ENCODE data around the gene OSBPL5.

The OSBPL5 gene

DNA sequence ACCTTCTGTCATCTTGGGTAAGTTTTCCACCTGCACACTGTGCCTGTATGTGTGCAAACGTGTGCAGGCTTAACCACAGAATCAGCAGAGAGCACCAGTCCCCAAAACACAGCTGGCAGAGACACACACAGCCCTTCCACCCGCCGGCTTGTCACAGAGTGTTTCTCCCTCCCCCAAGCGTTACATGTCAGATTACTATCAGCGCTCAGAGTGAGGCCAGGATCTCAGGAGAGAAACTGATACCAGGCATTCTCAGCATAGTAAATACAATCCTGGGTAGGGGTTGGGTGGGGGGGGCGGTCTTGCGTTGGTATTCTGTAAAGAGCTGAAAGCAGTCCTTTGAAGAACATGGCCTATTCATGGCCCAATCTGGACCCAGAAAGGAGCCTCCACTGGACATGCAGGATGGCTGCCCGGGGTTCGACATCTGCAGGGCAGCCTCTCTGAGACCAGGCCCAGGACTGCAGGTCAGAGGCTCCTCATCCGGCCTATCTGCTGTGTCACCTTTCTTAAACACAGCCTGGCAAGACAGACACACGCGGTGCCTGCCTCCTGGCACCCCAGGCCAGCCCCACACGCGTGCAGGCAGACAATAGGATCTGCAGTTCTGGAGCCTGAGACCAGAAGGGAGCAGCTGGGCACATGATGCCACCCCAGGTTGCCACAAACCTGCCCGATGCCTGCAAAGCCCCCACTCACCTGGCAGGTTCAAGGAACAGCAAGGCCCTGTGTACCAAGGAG is 1.7 kb downstream of the OSBPL5 start:
- DNase-seq (ENCODE audit: low read depth in 2 of 2) = no peak

DNA sequence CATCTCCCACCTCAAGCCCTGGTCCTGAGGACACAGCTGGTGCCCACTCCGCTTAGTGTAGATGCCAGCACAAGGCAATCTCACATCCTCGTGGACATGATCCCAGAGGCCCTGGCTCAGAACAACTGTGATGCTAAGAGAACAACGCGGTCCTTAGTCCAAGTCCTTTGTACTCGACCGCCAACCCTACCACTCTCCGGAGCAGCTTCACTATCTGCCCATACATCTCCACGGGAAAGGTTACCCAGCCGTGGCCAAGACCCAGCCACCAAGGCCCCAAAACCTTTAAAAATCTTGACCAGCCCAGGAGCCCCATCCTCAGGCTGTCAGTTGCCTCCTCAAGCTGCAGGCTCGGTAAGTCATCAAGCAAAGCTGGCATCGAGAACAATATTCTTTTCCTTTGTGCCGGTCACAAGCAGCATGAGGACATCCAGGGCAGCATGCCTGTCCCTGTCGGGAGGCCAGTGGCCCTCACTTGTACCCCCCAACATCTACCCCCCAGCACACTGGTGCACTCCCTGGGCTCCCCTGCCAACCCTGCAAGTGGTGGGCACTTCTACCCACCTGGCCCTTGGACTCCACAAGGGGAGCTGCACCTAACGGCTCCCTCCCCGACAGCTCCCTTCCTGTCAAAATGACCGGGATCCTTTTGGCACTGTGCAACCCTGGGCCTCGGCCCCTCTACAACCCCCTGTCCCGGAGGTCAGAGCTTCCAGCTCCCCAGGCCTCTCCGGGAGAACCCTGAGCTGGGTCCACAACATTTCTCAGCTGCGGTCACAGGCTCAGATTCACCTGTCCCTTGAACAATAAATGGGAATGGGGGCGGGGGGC is 2.5 kb downstream of the OSBPL5 start:
- DNase-seq (ENCODE audit: low read depth in 2 of 2) = no peak

DNA sequence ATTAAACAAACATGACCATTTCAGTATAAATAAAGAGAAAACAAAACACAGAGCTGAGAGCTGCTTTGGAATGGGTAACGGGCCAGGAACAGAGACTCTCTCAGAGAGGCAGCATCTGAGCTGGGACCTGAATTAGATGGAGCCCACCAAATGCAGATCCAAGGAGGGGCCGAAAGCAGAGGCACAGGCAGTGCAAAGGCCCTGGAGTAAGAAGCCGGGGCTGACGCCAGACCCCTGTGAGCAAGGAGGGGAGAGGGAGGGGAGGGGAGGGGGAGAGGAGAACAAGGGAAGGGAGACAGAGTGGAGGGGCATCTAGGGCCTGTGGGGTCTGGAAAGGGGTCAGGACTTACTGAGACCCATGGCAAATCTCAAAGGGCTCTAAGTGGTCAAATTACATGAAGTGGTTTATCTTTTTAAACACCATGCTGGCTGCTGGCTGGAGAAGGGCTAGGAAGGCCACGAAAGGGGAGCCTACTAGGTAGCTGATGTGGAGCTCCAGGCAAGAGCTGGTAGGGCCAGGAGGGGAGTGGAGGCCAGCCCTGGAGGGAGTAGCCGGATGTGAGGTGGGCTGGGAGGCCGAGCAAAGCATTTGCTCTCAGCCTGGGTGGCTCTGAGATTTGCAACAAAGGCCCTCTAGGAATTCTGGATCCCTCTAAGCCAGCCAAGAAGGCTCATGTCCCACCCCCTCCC is 3.2 kb downstream of the OSBPL5 start:
- no peak for DNase-seq (ENCODE audit: low read depth in 2 of 2)

DNA sequence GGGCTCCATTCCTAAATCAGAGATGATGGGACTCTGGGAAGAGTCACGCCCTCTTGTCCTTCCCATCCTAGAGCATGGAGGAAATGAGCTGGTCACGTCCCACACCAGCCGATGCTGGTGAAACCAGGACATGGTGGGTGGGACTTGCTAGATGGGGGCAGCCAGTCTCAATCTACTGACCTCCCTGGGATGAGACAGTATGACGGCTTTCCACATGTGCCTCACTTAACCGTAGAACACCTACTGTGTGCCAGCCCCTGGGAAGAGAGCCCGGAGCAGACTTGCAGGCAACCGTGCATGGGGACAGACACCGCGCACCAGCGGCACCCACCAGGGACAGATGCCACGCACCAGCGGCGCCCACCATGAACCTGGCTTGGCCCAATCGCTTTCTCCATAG is 3.8 kb downstream of the OSBPL5 start:
- no peak for DNase-seq (ENCODE audit: low read depth in 2 of 2)

DNA sequence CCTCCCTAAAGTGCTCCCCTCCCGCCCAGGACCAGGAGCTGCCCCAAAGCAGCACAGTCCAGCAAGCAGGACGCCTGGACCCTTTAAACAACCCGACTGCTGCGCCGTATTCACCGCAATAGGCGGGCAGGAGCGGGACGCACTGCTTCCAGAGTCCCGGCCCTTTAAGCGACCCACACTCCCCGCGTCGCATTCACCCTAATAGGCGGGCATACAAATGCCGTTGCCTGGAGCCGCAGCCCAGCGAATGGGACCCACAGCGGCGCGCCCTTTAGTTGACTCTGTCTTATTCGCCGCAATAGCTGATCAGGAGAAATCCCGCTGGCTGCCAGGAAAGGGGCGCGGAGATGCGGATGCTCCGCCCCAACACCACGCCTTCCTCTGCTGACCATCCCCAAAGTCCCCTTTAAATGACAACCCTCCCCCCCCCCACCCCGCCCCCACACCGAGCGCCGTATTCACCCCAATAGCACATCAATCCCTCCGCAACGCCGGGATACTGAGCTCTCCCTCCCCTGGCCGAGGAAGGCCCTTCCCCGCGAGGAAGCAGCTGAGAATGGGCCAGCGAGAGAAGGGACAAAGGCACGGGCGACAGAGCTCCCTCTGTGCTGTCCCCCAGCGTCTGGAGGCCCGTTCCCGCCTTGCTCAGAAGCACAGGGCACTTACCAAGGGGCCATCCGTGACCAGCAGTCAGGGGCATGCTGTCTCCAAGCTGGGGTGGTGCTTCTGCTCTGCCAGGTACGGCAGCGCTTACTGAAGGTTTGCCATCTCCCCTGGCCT is 4.7 kb downstream of the OSBPL5 start:
- DNase-seq (ENCODE audit: low read depth in 2 of 2) = no peak

DNA sequence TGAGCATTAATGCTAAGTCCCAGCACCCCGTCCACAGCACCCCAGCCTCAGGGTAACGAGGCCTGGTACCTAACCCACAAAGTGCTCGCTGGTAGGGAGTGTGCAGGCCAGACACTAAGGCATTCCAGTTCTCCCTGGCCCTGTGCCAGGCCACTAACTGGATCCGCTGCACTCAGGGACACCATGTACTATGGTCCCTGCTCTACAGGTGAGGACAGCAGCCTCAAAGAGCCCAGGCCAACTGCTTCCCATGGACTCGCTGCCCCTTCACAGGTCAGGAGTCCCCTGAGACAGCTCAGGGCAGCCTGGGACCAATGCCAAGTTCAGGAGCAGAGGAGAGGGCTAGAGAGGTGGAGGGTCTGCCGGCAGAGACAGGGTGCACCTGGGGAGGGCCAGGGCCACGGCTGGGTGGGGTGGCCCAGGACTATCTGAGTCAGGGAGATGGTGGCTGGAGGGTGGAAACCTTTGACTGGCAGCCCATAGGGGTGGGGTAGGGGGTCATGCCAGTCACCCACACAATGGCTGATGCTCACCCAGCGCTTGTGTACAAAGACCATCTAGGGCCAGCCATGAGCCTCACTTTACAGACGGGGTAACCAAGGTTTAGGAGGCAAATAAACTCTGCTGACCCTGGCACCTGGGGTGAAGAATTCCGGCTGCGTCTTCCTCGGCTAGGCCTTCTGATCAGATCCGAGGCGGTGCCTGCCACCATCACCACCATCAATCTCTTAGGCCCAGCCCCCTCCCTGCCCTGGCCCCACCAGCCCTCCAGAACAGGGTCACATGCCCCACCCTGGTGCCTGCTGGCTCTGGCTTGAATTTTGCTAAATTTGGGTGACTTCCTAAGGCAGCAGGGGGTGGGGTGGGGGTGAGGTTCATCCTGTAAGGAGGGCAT is 5.6 kb downstream of the OSBPL5 start:
- DNase-seq (ENCODE audit: low read depth in 2 of 2) = no peak

DNA sequence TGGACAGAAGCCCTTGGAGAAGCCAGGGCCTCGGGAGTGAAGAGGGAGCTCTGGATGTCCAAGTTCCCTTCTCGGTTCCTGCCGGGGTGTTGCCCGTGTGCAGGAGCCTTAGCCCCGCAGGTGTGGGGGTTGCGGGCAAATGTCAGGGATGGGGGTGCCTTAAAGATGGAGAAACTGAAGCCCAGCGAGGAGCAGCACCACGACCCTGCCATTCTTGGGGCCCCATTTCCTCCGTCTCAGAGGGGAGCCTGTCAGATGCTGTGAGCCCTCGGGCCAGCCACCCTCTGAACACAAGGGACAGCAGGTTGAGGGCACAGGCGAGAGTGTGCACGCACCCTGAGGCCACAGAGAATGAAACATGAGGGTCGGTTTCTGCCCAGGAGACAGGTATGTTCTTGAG is 6.3 kb downstream of the OSBPL5 start:
- DNase-seq (ENCODE audit: low read depth in 2 of 2) = no peak

DNA sequence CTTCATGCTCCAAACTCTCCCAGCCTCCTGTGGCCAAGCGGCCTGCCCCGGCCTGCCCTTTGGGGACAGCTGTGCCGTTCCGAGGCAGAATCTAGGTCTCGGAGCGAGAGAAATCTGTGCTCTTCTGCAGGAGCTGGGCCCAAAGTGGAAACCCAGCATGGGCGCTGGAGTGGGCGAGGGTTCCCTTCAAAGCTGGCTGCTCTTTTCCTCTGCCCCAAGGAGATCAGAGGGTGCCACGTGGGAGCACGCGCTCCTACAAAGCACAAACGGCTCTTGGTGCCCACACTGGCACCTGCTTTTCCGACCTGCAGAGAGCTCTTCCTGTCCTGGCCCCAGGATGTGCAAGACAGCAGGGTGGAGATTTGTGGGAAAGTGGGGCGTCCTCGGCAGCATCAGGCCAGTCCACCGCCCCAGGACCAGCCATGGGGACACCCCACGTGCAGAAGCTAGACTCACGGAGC is 6.9 kb downstream of the OSBPL5 start:
- DNase-seq (ENCODE audit: low read depth in 2 of 2) = no peak

DNA sequence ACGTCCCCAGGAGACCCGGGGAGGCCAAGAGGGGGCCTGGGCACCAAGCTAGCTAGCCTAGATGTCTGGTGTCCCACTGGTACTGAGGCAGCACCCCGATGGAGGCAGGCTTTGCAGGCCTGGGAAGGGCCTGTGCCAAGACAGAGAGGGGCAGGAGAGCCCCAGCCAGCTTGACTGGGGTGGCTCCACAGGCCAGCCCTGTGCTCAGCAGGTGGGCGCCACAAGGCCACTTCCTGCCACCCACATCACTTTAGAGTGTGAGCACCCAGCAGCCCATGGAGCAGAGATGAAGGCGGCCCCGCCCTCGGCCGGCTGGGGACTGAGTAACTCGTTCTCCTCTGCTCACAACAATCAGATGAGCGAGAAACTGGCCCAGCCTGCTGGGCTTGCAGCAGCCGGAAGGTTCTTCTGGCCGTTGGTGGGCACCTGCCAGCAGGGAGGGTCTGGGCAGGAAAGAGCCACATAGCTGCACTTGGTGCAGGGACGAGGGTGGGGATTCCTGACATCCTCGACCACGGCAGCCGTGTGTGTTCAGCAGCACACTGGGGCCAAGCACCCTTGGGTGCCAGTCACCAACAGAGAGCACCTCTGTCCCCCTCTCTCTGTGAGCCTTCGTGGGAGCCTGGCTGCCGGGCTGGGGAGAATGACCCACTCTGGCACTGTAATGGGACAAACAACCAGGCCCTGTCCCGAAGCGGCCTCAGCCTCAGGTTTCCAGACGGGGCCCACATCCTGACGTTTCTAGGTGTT is 7.6 kb downstream of the OSBPL5 start:
- peak in 1 of 2 donors; percentile 41 for DNase-seq (ENCODE audit: low read depth in 2 of 2)

DNA sequence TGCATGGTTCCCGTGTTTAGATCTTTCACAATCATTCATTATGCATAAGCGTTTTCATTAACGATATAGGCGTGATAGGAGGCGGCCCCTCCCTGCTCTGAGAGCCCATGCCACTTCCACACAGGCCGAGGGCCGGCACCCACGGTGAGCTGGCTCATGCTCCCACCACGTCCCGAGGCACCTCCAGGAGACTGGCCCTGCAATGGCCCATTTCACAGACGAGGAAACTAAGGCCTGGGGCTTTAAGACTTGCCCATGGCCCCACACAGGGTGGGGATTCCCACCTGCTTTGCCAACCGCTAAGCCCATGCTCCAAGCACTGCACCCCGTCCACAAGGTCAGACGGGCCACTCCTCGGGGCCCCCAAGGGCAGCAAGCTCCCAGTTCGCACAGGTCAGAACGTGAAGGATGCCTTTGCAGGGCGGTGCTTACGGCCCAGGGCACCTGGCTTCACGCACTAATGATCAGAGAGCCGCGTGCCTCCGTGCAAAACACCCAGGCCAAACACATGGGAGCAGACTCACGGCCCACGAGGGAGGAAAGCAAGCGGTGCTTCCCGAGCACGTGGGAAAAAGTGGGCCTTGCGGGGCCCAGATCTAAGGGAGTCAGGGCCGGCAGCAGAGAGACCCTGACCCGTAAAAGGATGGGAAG is 8.3 kb downstream of the OSBPL5 start:
- DNase-seq (ENCODE audit: low read depth in 2 of 2) = no peak

DNA sequence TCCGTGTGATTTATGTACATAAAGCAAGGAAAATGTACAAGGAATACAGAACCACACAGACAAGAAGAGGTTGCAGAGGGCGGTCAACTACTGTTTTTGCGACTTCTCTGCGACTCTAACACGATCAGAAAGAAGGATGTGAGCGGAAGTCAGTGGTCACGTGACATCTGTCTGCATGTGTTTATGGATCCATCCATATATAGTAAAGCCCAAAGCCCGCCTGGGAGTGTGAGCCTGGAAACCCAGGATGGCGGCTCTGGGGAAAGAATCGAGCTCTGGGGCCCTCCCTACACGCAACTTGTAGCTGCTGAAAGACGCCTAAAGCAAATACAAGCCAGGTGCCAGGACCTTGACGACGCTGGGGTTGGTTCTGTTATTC is 8.8 kb downstream of the OSBPL5 start:
- no peak for DNase-seq (ENCODE audit: low read depth in 2 of 2)

DNA sequence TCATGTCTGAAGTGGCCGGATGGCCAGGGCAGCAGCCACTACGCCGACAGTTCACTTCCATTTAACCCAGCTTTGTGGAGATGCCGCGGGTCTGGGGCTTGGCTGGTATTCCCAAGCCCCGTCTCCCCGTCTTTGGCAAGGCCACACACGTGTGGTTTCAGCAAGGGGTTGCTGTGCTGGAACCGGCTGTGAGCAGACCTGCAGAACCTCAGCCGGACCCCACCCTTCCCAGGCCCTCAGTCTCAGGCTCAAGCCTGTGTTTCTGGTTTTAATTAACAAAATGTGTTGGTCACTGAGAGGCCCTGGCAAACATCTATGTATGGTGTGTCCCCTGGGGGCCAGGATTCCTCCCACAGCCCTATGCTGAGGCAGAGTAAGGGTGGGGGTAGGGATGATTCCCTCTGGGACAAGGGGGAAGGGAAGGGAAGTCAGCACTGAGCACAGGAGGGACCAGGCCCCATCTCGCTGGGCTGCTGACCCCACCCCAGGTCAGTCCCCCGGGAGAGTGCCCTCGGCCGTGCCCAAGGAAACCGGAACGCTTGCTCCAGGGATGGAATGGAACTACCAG is 9.3 kb downstream of the OSBPL5 start:
- no peak for DNase-seq (ENCODE audit: low read depth in 2 of 2)

DNA sequence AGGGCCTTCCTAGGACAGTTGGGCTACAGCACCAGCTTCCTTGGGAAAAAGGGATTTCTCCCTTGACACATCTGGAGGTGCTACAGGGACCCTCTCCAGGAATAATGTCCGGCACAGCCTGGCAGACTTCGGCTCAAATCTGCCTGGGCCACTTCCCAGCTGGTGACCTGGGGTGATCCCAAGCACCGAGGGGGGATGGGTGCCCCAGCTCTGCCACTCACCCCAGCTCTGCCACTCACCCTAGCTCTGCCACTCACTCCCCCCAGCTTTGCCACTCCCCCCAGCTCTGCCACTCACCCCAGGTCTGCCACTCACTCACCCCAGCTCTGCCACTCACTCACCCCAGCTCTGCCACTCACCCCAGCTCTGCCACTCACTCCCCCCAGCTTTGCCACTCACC is 9.9 kb downstream of the OSBPL5 start:
- DNase-seq (ENCODE audit: low read depth in 2 of 2) = no peak

DNA sequence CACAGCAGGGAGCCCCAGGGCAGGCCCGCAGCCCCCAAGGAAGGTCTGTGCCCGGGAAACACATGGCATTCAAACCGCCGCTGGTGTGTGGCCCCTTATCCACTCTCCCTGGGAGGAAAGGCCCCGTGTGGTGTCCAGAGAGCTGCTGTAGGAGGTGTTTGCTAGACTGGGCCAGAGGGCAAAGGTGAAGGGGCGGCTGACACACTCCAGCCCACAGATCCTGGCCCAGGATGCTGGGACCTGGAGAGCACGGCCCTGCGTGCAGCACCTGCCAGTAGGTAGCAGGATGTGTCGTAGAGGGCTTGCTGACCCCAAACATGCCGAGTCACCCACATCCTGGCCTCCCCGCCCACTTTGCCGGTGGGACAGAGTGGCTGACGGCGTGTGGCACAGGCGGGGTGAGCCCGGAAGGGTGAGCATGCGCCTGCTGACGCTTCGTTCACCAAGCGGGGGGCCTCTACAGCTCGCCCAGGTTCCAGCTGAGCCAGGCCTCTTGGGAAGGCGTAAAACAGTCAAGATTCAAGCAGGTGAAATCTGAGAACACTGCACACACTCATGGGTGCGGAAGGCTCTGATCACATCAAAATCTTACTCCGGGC is 11.0 kb downstream of the OSBPL5 start:
- DNase-seq (ENCODE audit: low read depth in 2 of 2) = no peak

DNA sequence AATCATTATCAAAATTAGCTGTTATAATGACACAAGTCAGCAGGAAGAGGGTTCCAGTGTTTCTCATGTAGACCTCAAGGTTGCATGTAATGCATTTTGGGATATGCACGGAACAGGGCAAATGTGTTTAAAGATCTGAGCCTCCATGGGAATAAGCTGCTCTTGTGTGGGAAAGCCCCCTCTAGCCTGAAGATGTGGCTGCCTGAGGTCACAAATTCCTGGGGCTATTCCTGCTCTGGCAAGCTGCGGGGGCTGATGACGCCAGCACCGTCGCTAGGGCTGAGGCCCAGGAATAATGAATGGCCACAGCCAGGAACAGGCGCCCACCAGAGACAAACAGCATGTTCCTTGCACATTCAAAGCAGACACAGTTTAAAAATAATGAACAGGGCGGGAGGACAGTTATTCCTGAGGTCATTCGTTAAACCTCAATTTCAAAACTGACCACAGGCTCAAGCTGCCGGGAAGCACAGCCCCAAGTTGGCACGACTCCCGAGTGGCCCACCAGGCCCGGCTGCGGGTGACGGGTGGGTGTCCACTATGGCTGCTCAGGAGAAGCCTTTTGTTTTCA is 11.7 kb downstream of the OSBPL5 start:
- no peak for DNase-seq (ENCODE audit: low read depth in 2 of 2)

DNA sequence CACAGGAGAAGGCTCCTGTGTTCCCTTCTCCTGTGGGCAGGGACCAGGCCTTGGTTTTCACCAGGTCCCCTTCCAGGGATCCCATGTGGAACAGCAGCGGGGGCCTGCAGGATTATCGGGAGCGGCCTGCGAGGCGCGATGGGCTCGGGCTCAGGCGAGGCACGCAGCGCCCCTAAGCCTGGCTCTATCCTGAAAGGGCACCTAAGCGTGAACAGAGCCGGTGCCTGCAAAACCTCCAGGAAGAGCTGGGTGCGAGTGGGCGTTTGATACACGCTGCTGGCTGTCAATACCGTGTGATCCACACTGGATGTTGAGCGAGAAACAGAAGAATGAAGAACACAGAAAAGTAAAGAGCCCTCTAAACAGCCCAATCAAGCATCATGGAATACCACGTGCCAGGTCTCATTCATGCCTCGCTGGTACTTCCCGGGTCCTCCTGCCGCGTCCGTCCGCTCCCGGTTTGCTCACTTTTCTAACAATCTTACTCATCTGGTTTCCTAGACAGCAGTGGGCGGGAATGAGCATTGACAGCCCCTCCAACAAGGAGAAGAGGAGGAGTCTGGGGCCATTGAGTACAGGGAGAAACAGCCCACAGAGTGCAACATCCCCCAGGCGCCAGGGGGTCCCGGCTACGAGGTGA is 12.5 kb downstream of the OSBPL5 start:
- DNase-seq (ENCODE audit: low read depth in 2 of 2) = no peak

DNA sequence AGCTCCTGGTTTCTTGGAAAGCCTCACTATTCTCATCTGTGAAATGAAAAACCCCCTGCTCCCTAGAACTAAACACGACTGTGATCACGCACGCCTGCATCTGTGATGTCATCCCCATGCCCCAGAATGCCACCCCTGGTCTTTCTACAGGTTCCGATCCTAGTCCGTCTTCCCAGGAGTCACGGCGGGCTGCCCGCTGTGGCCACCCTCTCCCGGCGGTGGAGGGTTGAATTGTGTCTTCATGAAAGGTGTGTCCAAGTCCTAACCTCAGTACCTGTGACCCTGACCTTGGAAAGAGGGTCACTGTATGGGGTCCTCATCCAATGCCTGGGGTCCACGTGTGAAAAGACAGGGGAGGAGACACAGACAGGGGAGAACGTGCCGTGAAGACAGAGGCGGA is 14.4 kb downstream of the OSBPL5 start:
- DNase-seq (ENCODE audit: low read depth in 2 of 2) = no peak

DNA sequence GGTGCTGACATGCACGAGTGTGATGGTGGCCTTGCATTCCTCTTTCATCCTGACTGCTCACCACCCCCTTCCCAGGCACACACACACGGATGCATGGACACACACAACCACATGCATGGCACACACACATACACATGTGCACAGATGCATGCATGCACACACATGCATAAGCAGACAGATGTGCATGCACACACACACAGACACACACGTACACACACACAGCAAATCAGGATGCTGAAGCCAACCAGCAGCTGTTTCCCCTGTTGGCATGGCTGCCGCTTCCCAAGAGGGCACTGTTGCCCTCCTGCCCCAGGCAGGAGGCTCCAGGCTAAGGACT is 15.3 kb downstream of the OSBPL5 start:
- DNase-seq (ENCODE audit: low read depth in 2 of 2) = no peak

Data from stimulated activated CD8-positive, alpha-beta memory T cell treated with anti-CD3 and anti-CD28 coated beads, Interleukin-7, amount 100 ng/mL, for 4 hours (primary cell).